GM19035 (cell line): ENCODE results near the gene BCKDHB.
"Not testable (repeated sequence)": the region's sequence is repeated elsewhere in the genome, so short reads cannot be mapped to it uniquely, and the experiment has no call there.

Source experiments
- ATAC-seq: cut with Tn5 transposase; IDR thresholded peaks from one replicate; pipeline ENCODE4 v1.9.1; 2021; ENCODE audit not compliant: unreplicated experiment

BCKDHB gene

GRCh38 chr6:80254716-80255115 lies 148.2 kb downstream of the BCKDHB start:
- no peak for ATAC-seq

GRCh38 chr6:80256691-80257090 lies 150.2 kb downstream of the BCKDHB start:
- no peak for ATAC-seq

GRCh38 chr6:80259118-80259517 lies 152.6 kb downstream of the BCKDHB start:
- ATAC-seq = no peak

- ATAC-seq = no peak
Measured at GRCh38 chr6:80263585-80263984, 157.1 kb downstream of the BCKDHB start.

GRCh38 chr6:80268865-80269730 lies 162.6 kb downstream of the BCKDHB start:
- ATAC-seq = no peak

- no peak for ATAC-seq
Measured at GRCh38 chr6:80271074-80271473, 164.6 kb downstream of the BCKDHB start.

- ATAC-seq = no peak
Measured at GRCh38 chr6:80272988-80273387, 166.5 kb downstream of the BCKDHB start.

GRCh38 chr6:80276861-80277260 lies 170.4 kb downstream of the BCKDHB start:
- ATAC-seq = no peak

- no peak for ATAC-seq
Measured at GRCh38 chr6:80277501-80277900, 171.0 kb downstream of the BCKDHB start.

- ATAC-seq = no peak
Measured at GRCh38 chr6:80280262-80281010, 174.0 kb downstream of the BCKDHB start.

GRCh38 chr6:80282913-80283554 lies 176.6 kb downstream of the BCKDHB start:
- no peak for ATAC-seq

- ATAC-seq = no peak
Measured at GRCh38 chr6:80287112-80287511, 180.6 kb downstream of the BCKDHB start.

- ATAC-seq = no peak
Measured at GRCh38 chr6:80287607-80288006, 181.1 kb downstream of the BCKDHB start.

- no peak for ATAC-seq
Measured at GRCh38 chr6:80289727-80290126, 183.3 kb downstream of the BCKDHB start.

- not testable (repeated sequence) for ATAC-seq
Measured at GRCh38 chr6:80294531-80294930, 188.1 kb downstream of the BCKDHB start.

GRCh38 chr6:80302716-80303115 lies 196.2 kb downstream of the BCKDHB start:
- ATAC-seq = no peak

- no peak for ATAC-seq
Measured at GRCh38 chr6:80304014-80304413, 197.5 kb downstream of the BCKDHB start.

GRCh38 chr6:80314531-80314930 lies 208.1 kb downstream of the BCKDHB start:
- ATAC-seq = no peak

- no peak for ATAC-seq
Measured at GRCh38 chr6:80316686-80317231, 210.3 kb downstream of the BCKDHB start.

GRCh38 chr6:80319196-80319595 lies 212.7 kb downstream of the BCKDHB start:
- no peak for ATAC-seq

- ATAC-seq = no peak
Measured at GRCh38 chr6:80321011-80321410, 214.5 kb downstream of the BCKDHB start.
